Measurements from ENCODE around the gene SLX4. TPM values are rescaled to one million over a fixed set of nuclear protein-coding genes. Genes with fewer than 3 reads are reported as not detected.

The SLX4 gene
- total RNA-seq, 1 donor from 2014 or later = 2.8 TPM

Other genes starting within 250 kb of the SLX4 start
- 5.6 TPM for gene ZSCAN32, start 210.6 kb downstream of the SLX4 start, total RNA-seq
- 4.2 TPM for gene ZNF174, start 210.4 kb downstream of the SLX4 start, total RNA-seq
- 0.91 TPM for gene ZNF597, start 168.1 kb downstream of the SLX4 start, total RNA-seq
- gene NAA60, start 167.9 kb downstream of the SLX4 start, total RNA-seq = 39.5 TPM
- not detected for gene C16orf90, start 116.1 kb downstream of the SLX4 start, total RNA-seq
- 6.8 TPM for gene CLUAP1, start 110.6 kb downstream of the SLX4 start, total RNA-seq
- 0.81 TPM for gene NLRC3, start 34.2 kb downstream of the SLX4 start, total RNA-seq
- 4.6 TPM for gene DNASE1, start 43.1 kb upstream of the SLX4 start, total RNA-seq
- gene TRAP1, start 105.9 kb upstream of the SLX4 start, total RNA-seq = 154 TPM

All from left lobe of liver (tissue), 1 donor.